ENCODE measurements around the gene IGF2R. TPM values are rescaled to one million over a fixed set of nuclear protein-coding genes. Genes with fewer than 3 reads are reported as not detected.

The IGF2R gene
- total RNA-seq, 1 experiment from 2014 or later, result 31.5 TPM

- Histone ChIP-seq H3K4me2 (ENCODE audit: low read length) (no peak overlapping the region), H3F3A (ENCODE audit: low read length, unreplicated experiment) (no peaks in the 10 kb centered on the region), H3K9me2 (replicated peaks; ENCODE audit: low read length) (no peaks in the 10 kb centered on the region), H4K20me1 (ENCODE audit: low read length) (no peaks in the 10 kb centered on the region), H3K4me1 (ENCODE audit: insufficient read depth, low read length) (no peaks in the 10 kb centered on the region; the same call in 1 of the 2 replicates), H3K4me3 (ENCODE audit: low read length) (no peak overlapping the region), H3K27ac (ENCODE audit: low read length) (no peak overlapping the region), H3K36me3 (ENCODE audit: low read depth, low read length) (no peaks in the 10 kb centered on the region), H3K9ac (ENCODE audit: low read length) (no peak overlapping the region), H3K9me3 (ENCODE audit: low read length) (no peaks in the 10 kb centered on the region), H3K79me2 (ENCODE audit: low read length) (no peaks in the 10 kb centered on the region), H3K27me3 (ENCODE audit: low read length) (no peaks in the 10 kb centered on the region), H2AFZ (ENCODE audit: low read length) (no peak overlapping the region)
- TF ChIP-seq EZH2phosphoT487 (IDR thresholded peaks at IDR 0.05; ENCODE audit: borderline replicate concordance, low read length), result no peak
- TF ChIP-seq CTCF (conservative IDR thresholded peaks at IDR 0.05; ENCODE audit: low read depth, low read length), result no peak
- no peak for TF ChIP-seq EZH2 (IDR thresholded peaks at IDR 0.05; ENCODE audit: low read length, unreplicated experiment)
- ATAC-seq, result no peak
- ChIA-PET CTCF (no interaction called here), POLR2A (ENCODE audit: unreplicated experiment) (no interaction called here)
- intact Hi-C loops (cut with micrococcal nuclease), result no loop called here
- no TSS peak for BruUV-seq (replicated peaks)
- DNase-seq, result no peak
Measured at GRCh38 chr6:160131636-160132296, 162.9 kb downstream of the IGF2R start.

- ATAC-seq (no peak), DNase-seq (no peak)
- no peaks in the 10 kb centered on the region; the same call in 1 of the 2 replicates for H3K4me1 ChIP-seq (ENCODE audit: insufficient read depth, low read length)
- no peaks in the 10 kb centered on the region for H3K9me3 ChIP-seq (ENCODE audit: low read length)
- H2AFZ ChIP-seq (ENCODE audit: low read length), result no peak overlapping the region
- H3K9me2 ChIP-seq (replicated peaks; ENCODE audit: low read length), result no peaks in the 10 kb centered on the region
- no peaks in the 10 kb centered on the region for H3K79me2 ChIP-seq (ENCODE audit: low read length)
- H3K9ac ChIP-seq (ENCODE audit: low read length), result no peak overlapping the region
- ChIA-PET CTCF (no interaction called here), POLR2A (ENCODE audit: unreplicated experiment) (no interaction called here)
- no peaks in the 10 kb centered on the region for H3F3A ChIP-seq (ENCODE audit: low read length, unreplicated experiment)
- H3K36me3 ChIP-seq (ENCODE audit: low read depth, low read length), result no peaks in the 10 kb centered on the region
- H3K4me2 ChIP-seq (ENCODE audit: low read length), result no peak overlapping the region
- no peak for TF ChIP-seq CTCF (conservative IDR thresholded peaks at IDR 0.05; ENCODE audit: low read depth, low read length)
- no peak for TF ChIP-seq EZH2 (IDR thresholded peaks at IDR 0.05; ENCODE audit: low read length, unreplicated experiment)
- no peak for TF ChIP-seq EZH2phosphoT487 (IDR thresholded peaks at IDR 0.05; ENCODE audit: borderline replicate concordance, low read length)
- BruUV-seq (replicated peaks), result no TSS peak
- H3K27ac ChIP-seq (ENCODE audit: low read length), result no peak overlapping the region
- H4K20me1 ChIP-seq (ENCODE audit: low read length), result no peaks in the 10 kb centered on the region
- intact Hi-C loops (cut with micrococcal nuclease), result no loop called here
- H3K27me3 ChIP-seq (ENCODE audit: low read length), result no peaks in the 10 kb centered on the region
- no peak overlapping the region for H3K4me3 ChIP-seq (ENCODE audit: low read length)
Measured at GRCh38 chr6:160132297-160132637, 163.4 kb downstream of the IGF2R start.

DNA sequence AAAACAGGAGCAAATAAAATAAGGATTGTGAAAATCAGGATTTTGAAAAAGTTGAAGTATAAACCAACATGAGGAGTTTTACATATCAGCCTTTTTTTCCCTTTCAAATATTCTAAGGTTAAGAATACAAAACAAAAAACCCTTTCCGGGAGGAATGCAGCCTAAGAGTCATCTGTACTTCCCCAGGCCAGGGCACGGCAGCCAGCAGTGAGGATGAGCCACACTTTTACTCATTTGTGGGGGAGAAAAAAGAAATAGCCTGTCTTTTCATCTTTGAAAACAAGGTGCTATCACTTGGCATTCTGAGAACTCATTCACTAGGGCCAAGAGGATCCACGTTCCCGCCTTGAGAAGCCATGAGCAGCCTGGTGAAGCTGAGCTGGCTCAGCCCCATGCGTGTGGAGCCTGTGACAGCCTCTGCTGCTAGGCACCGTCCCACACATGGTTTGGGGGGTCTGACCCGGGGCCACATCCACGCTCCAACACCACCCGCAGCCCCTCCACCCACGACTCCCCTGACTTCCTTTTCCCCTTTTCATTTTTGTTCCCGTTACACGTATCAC is 164.0 kb downstream of the IGF2R start:
- Histone ChIP-seq H3K9me3 (ENCODE audit: low read length) (no peaks in the 10 kb centered on the region), H3K4me3 (ENCODE audit: low read length) (no peak overlapping the region), H3K79me2 (ENCODE audit: low read length) (no peaks in the 10 kb centered on the region), H3K9ac (ENCODE audit: low read length) (no peak overlapping the region), H3F3A (ENCODE audit: low read length, unreplicated experiment) (no peaks in the 10 kb centered on the region), H3K36me3 (ENCODE audit: low read depth, low read length) (no peaks in the 10 kb centered on the region), H4K20me1 (ENCODE audit: low read length) (no peaks in the 10 kb centered on the region), H3K4me2 (ENCODE audit: low read length) (no peak overlapping the region), H2AFZ (ENCODE audit: low read length) (no peak overlapping the region), H3K27ac (ENCODE audit: low read length) (no peak overlapping the region), H3K9me2 (replicated peaks; ENCODE audit: low read length) (no peaks in the 10 kb centered on the region), H3K4me1 (ENCODE audit: insufficient read depth, low read length) (no peaks in the 10 kb centered on the region; the same call in 1 of the 2 replicates), H3K27me3 (ENCODE audit: low read length) (no peaks in the 10 kb centered on the region)
- POLR2A ChIA-PET (ENCODE audit: unreplicated experiment), result no interaction called here
- ATAC-seq (no peak), DNase-seq (no peak)
- CTCF ChIA-PET, result no interaction called here
- no TSS peak for BruUV-seq (replicated peaks)
- intact Hi-C loops (cut with micrococcal nuclease), result no loop called here
- TF ChIP-seq EZH2 (IDR thresholded peaks at IDR 0.05; ENCODE audit: low read length, unreplicated experiment) (no peak), EZH2phosphoT487 (IDR thresholded peaks at IDR 0.05; ENCODE audit: borderline replicate concordance, low read length) (no peak), CTCF (conservative IDR thresholded peaks at IDR 0.05; ENCODE audit: low read depth, low read length) (no peak)
